GM19351 (cell line): ENCODE measurements around the gene BSCL2.
"Not testable (repeated sequence)": the region's sequence is repeated elsewhere in the genome, so short reads cannot be mapped to it uniquely, and the experiment has no call there.

Experiments used
- ATAC-seq: cut with Tn5 transposase; IDR thresholded peaks from one replicate; pipeline ENCODE4 v1.9.1; 2021; ENCODE audit warnings: mild to moderate bottlenecking, moderate library complexity; ENCODE audit not compliant: unreplicated experiment

BSCL2 gene

DNA sequence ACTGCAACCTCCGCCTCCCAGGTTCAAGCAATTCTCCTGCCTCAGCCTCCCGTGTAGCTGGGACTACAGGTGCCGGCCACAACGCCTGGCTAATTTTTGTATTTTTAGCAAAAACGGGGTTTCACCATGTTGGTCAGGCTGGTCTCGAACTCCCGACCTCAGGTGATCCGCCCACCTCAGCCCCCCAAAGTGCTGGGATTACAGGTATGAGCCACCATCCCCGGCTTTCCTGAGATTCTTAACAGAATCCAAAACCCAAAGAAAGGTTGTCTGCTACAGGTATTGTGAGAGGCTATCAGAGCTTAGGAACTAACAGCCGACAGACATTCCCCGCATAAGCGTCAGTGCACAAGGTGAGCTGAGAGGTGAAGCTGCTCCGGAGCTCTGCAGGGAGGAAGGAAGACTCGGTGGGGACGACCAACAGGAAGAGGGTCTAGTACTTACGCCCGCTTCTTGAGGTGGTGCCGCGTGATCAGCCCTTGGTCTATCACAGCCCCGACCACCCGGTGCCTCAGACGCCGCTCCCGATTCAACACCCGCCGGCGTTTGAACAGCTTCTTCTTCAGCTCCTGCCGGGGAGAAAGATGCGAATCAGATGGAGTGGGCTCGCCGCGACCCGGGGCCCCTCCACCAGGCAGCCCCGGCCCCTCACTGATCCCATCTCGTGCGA is 42.7 kb downstream of the BSCL2 start:
- ATAC-seq, result peak; percentile 34

DNA sequence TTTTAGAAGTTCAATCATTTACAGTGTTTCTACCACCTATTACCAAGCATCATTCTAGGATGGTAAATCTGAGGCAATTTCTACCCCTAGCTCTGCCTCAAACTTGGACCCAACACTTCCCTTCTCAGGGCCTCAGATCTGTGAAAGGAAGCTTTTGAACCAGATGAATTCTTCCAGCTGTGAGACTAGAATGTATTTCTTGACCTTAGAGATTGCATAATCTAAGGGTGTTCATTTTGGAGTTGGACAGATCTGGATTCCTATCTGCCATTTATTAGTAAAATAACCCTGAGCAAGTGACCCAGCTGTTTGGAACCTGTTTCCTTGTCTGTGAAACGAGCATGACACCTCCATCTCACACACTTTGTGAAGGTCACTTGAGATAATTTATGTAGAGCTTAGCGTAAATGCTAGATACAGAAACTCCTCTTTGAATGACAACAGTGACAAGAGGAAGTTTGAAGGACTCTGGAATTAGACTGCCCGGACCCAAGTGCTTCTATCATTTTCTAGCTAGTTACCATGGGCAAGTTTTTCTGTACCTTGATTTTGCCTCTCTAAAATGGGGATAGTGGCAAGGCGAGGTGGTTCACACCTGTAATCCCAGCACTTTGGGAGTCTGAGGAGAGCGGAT is 50.3 kb downstream of the BSCL2 start:
- no peak for ATAC-seq

DNA sequence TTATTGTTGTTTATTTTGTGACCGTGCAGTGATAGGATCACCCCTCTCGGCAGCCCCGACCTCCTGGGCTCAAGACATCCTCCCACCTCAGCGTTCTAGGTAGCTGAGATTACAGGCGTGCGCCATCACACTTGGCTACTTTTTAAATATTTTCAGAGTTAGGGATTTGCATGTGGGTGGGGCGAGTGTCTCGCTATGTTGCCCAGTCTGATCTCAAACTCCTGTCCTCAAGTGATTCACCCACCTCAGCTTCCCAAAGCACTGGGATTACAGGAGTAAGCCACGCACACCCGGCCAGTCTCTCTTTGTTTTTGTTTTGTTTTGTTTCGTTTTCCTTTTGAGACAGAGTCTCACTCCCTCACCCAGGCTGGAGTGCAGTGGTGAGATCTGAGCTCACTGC is 52.9 kb downstream of the BSCL2 start:
- no peak for ATAC-seq

DNA sequence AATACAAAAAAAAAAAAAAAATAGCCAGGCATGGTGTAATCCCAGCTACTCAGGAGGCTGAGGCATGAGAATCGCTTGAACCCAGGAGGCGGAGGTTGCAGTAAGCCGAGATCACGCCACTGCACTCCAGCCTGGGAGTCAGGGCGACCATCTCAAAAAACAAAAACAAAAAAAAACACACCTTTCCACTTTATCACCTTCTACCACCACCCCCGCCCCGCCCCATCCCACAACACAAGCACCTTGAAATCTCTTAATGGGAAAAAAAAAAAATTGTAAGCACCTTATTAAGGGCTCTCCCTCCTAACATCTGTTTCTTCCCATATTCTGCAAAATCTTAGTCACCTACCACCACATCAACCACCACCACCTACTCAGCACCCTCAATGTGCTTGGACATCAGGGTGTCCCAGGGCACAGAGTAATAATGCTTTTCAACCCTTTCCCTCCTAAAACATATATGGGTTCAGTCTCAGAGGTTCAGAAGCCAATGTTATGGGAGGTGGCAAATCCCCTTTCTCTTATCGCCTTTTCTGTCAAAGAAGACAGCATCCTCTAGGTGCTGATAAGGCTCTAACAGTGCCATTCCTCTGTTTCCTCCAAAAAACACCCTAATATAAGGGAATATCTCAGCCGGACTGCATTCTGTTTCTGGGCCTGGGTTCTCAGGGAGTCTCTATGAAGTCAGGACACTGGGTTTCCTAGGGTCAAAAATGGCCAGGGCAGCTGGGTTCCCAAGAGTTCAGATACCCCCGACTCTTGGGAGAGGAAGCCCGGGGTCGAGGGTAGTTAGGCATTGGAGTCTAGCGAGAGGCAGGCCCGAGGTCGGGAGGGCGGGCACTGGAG is 54.8 kb downstream of the BSCL2 start:
- ATAC-seq, result no peak

DNA sequence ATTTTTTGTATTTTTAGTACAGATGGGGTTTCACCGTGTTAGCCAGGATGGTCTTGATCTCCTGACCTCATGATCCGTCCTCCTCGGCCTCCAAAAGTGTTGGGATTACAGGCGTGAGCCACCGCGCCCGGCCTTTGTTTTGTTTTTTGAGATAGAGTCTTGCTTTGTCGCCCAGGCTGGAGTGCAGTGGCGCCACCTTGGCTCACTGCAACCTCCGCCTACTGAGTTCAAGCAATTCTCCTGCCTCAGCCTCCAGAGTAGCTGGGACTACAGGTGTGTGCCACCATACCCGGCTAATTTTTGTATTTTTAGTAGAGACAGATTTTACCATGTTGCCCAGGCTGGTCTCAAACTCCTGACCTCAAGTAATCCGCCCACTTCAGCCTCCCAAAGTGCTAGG is 56.9 kb downstream of the BSCL2 start:
- not testable (repeated sequence) for ATAC-seq

DNA sequence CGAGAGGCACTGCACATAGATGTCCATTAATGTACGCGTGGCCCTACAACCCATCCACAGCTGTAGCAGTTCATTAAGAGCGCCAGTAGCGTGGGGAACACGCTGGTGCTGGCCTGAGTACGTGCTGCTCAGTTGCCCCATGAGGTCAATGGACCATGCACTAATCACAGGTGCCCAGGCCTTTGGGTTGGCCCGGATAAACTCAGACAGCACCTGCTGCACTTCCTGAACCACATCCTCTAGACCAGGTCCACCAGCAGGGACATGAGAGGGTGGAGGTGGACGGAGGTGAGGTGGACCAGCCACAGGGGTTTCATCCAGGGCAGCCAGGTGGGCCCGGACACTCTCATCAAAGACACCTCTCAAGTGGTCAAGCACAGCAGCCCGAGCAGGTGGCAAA is 57.7 kb downstream of the BSCL2 start:
- no peak for ATAC-seq

DNA sequence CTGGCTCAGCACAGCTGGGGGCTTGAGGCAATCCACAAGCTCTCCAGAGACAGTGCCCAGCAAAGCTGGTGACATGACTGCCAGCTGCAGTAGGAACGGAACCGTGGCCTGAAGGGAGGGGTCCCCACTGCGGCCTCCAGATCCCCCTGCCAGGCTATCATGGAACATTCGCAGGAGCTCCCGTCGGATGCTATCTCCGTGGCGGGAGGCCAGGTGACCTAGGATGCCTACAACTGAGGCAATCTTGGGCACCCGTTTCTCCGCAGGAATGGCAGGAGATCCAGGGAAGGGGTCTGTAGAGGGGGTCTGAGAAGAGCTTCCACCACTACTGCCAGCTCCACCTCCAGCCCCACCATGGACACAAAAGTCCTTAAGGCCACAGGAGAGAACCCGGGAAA is 58.3 kb downstream of the BSCL2 start:
- no peak for ATAC-seq

DNA sequence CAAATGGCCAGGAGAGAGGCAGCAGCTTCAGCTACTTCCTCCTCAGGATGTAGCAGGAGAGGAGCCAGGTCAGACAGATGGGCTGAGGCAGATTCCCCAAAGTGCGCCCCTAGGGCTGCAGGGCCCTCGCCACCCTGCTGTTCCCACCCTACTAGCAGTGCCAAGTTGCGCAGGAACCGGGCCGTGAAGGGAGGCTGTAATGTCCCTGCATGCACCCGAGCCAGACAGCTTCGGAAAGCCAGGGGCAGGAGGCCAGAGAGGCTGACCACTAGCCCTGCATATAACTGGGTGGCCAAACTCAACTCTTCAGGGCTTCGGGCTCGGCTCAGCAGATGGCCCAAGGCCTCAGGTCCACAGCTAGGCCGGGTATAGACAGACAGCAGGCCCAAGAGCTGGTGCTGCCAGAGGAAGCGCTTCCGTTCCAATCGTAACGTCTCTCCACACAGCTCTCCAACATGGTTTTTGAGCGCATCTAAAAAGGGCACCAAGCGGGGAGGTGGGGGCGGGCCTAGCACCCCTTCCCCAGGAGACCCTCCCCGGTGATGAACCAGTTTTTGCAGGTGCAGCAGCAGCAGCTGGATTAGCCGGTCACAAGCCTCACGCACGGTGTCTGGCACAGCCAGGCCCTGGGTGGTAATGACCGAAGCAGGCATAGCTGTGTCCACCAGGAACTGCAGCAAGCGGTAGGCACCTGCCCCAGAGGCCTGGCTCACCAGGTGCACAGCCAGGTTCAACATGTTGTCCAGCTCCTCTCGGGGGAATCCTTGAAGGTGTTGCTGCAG is 58.8 kb downstream of the BSCL2 start:
- no peak for ATAC-seq

DNA sequence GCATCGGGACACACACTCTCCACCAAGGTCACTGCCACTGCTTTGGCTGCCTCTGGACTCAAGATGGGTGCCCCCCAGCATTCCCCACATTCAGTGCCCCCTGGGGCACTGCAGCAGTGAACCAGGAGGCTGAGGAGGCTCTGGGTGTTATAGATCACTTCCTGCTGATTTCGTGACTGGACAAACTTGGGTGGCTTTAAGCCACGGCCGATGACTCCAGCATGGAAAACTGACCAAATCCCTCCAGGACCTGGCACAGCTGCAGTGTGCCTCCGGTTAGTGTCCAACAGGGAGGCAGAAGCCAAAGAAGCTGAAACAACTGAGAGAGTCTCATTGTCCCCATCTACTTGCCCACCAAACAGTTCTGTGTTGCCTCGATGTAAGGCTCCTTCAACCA is 59.6 kb downstream of the BSCL2 start:
- ATAC-seq, result no peak

DNA sequence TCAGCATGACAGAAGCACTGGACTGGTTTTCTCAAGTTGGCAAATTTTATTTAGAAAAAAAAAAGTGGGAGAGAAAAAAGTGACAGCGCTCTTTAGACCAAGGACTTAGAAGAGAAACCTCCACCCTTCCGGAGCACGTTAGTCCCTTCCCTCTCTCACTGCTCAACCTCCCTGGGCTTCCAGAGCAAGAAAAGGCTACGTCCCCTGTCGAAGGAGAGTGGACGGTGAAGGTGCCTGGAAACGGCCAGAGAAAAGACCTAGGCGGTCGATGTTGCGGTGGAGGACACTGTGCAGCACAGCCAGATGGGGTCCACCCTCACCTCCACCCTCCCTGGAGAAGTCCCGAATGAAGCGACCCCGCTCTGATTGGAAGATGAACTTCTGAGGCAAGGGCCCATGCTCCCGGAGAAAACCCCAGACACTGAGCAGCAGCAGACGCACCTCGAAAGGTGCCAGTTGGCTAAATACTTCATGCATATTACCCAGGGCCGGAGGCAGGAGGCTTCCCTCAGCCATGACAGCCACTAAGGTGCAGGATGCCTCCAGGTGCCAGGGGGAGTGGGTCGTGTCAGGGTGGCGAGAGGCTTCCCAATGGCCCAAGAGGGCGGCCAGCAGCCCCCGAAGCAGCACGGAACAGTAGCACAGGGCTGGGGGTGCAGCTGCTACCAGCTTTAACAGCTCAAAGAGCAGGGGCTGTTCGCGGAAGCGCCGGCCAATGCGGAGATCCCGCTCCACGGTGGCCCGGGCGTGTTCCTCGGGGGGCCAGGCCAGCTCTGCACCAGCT is 60.2 kb downstream of the BSCL2 start:
- peak; percentile 7 for ATAC-seq

DNA sequence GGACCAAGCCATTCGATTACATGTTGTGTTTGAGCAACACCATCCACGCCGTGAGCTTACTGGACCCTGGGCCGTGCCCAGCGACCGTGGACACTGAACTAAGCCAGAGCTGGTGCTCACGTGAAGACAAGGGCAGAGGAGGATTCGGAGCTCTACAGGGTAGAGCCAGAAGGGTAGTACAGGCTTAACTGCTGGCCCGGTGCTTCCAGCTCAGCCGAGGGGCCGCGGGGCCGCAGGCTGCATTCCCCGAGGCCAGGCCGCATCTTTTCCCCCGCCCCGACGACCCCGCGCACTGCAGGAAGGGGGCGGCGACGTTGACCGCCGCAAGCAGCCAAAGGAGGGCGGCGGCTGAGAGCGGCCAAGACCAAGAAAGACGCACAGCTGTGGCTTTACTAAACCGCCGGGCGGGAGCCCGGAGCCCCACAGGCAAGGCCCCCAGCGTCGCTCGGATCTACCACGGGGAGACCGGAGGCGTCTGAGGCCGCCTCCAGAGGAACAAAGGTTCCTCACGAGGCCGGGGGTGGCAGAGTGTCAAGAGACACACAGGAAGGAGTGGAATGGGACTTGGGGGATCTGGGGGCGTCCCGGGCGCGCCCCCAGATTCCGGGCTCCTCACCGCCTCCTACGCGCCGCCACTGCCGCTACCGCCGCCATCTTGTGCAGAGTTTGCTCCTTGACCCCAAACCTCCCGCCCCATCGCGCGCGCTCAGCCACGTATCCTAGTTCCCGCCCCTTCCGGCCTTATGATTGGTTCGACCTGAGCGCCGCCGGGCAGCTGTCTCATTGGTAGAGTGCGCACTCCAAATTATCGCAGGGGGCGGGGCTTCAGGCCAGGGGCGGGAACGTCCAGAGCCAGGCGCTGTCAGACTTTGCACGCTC is 61.0 kb downstream of the BSCL2 start, which contains the start of gene GANAB:
GANAB (minus strand) TSS at position 668 of the 879 bp plus-strand sequence; CDS start at position 654, 14 bp downstream.
- ATAC-seq, result peak; percentile 96

DNA sequence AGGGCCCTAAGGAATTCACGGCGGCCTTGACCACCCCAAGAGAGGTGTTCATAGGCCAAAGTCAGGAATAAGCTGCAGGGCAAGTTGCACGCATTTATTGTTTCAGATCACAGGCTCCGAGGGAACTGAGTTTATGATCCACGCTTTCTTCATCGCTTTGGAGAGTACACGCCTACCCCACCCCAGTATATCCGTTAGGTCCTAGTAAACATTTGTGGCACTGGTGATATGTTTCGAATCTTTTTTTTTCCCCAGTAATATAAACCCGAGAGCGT is 61.6 kb downstream of the BSCL2 start:
- ATAC-seq, result no peak

DNA sequence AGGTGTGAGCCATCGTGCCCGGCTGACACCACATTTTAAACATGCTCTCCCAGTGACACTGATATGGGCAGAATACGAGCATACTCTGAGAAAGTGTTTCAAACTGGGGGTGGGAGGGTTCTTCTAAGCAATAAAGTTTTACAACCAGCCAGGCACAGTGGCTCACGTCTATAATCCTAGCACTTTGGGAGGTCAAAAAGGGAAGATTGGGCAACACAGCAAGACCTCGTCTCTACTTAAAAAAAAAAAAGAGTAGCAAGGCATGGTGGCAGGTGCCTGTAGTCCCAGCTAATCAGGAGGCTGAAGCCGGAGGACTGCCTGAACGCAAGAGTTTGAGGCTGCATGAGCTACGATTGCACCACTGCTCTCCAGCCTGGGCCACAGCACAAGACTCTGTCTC is 63.0 kb downstream of the BSCL2 start:
- no peak for ATAC-seq
